Stimulated activated naive CD8-positive, alpha-beta T cell treated with anti-CD3 and anti-CD28 coated beads, Interleukin-15, Interleukin-2, amounts not matched to agents 100 ng/mL and 50 ng/mL, for 24 hours (primary cell): ENCODE results near the gene RNF114.

Experiments
- H3K27ac Mint-ChIP-seq: one replicate; pipeline ENCODE4 v1.8.0; 2021; ENCODE audit warnings: mild to moderate bottlenecking, mixed read lengths
- H3K27me3 Mint-ChIP-seq: one replicate; pipeline ENCODE4 v1.8.0; 2021; ENCODE audit warnings: mixed read lengths
- H3K36me3 Mint-ChIP-seq: one replicate; pipeline ENCODE4 v1.8.0; 2021; ENCODE audit warnings: low read depth, mixed read lengths
- H3K4me1 Mint-ChIP-seq: one replicate; pipeline ENCODE4 v1.8.0; 2021; ENCODE audit warnings: low read depth, mixed read lengths
- H3K4me3 Mint-ChIP-seq: one replicate; pipeline ENCODE4 v1.8.0; 2021; ENCODE audit warnings: mild to moderate bottlenecking, mixed read lengths
- H3K9me3 Mint-ChIP-seq: one replicate; pipeline ENCODE4 v1.8.0; 2021; ENCODE audit warnings: mixed read lengths

RNF114 gene

DNA sequence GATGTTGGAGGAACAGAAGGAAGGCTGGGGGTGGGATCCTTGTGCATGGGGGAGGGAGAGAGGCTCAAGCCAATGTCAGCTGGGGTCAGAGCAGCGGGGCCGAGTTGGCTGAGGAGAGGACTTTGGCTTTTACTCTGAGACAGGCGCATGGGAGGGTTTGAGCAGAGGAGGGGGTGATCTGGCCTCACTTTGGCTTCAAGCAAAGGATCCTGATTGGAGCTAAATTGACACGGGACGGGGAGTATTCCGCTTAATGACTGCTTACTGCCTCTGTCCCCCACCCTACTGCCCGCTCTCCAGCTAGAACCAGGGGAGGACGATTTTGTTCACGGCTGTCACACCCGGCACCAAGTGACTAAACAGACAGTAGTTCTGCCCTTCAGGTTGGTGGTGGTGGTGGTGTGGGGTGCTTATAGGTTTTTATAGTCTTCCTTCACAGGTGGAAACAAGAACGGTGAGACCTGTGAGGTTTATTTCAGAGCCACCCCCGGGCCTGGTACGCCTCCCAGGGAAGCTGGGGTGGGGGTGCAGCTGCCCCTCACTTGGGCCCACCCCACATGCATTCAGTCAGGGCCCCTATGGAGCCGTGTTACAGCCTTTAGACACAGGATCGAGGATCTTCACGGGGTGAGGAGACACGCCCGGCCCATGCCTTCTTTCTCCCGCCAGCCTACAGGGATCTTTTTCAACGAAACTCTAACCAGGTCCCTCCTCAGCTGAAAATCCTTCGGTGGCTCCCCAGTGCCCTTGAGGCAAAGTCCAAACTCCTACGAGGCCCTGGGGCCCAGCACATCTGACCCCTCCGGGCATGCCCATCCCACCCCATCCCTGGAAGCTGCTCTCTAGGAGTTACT lies 45.2 kb downstream of the RNF114 start:
- peaks cover 26% of the 10 kb centered on the region for H3K4me1 Mint-ChIP-seq
- H3K27ac Mint-ChIP-seq, result peak overlapping the region; percentile 80
- peak overlapping the region; percentile 30 for H3K4me3 Mint-ChIP-seq
- no peaks in the 10 kb centered on the region for H3K9me3 Mint-ChIP-seq
- H3K27me3 Mint-ChIP-seq, result peaks cover 6% of the 10 kb centered on the region
- no peaks in the 10 kb centered on the region for H3K36me3 Mint-ChIP-seq

DNA sequence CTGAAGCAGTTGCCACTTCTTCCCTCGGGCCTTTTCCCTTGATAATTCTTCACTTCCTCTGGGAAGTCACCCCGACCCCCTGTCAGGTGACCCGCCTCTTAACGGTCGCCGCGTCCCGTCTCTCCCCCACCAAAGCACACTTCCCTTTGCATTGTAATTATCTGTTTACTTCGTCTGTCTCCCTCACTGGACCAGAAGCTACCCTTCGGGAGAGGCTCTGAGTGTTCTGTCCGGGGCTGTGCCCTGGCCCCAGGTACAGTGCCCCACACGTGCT lies 45.8 kb downstream of the RNF114 start:
- Mint-ChIP-seq H3K9me3 (no peaks in the 10 kb centered on the region), H3K4me1 (peaks cover 28% of the 10 kb centered on the region), H3K4me3 (peak overlapping the region; percentile 30), H3K36me3 (no peaks in the 10 kb centered on the region), H3K27ac (peak overlapping the region; percentile 80), H3K27me3 (peaks cover 6% of the 10 kb centered on the region)

GRCh38 chr20:49982346-49983122 lies 46.3 kb downstream of the RNF114 start, which contains the start of gene SNAI1:
Gene SNAI1 (plus strand): TSS chr20:49982980. CDS start chr20:49983060, 80 bp downstream.
- no peaks in the 10 kb centered on the region for H3K9me3 Mint-ChIP-seq
- H3K4me1 Mint-ChIP-seq, result peaks cover 30% of the 10 kb centered on the region
- peak within 1 kb of the TSS; percentile 80 for H3K27ac Mint-ChIP-seq
- peak within 1 kb of the TSS; percentile 41 for H3K4me3 Mint-ChIP-seq
- no peaks in the 10 kb centered on the region for H3K36me3 Mint-ChIP-seq
- peaks cover 6% of the 10 kb centered on the region for H3K27me3 Mint-ChIP-seq

DNA sequence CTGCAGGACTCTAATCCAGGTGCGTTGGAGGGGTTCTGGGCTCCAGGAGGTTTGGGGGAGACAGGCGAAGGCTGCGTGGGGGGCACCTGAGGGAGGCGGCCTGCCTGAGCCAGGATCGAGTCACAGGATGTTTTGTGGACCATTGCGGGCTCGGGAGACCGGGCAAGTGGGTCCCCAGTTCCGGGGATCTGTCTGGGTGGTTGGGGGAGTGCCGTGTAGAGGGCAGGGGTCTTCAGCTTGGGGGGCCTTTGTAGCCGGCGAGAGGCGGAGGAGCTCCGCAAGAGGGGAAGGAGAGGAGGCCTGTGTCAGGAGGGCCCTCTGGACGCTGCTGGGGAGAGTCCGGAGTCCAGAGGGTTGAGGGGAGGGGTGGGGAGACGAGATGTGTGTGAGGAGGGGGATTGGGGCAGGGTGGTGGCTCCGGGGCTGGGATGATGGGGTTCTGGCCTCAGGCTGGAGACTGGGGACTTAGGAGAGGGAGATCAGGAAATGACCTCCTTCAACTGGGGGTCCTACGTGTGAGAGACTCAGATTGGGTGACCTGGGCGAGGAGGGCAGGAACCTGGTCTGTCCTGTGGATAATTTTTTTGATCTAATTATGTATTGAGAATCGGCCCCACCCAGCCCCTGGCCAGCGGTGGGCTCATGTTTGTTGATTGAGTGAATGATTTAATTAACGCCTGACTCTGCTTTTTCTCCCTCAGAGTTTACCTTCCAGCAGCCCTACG lies 47.1 kb downstream of the RNF114 start:
- Mint-ChIP-seq H3K4me1 (peaks cover 30% of the 10 kb centered on the region), H3K27me3 (peaks cover 6% of the 10 kb centered on the region), H3K4me3 (peak overlapping the region; percentile 41), H3K27ac (no peak overlapping the region), H3K36me3 (no peaks in the 10 kb centered on the region), H3K9me3 (no peaks in the 10 kb centered on the region)

DNA sequence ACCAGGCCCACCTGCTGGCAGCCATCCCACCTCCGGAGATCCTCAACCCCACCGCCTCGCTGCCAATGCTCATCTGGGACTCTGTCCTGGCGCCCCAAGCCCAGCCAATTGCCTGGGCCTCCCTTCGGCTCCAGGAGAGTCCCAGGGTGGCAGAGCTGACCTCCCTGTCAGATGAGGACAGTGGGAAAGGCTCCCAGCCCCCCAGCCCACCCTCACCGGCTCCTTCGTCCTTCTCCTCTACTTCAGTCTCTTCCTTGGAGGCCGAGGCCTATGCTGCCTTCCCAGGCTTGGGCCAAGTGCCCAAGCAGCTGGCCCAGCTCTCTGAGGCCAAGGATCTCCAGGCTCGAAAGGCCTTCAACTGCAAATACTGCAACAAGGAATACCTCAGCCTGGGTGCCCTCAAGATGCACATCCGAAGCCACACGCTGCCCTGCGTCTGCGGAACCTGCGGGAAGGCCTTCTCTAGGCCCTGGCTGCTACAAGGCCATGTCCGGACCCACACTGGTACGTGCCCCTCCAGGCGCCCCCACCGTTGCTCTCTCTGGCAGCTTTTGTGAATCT lies 47.7 kb downstream of the RNF114 start:
- Mint-ChIP-seq H3K4me1 (peaks cover 30% of the 10 kb centered on the region), H3K36me3 (no peaks in the 10 kb centered on the region), H3K9me3 (no peaks in the 10 kb centered on the region), H3K27me3 (peaks cover 6% of the 10 kb centered on the region), H3K27ac (peak overlapping the region; percentile 67), H3K4me3 (peak overlapping the region; percentile 41)

DNA sequence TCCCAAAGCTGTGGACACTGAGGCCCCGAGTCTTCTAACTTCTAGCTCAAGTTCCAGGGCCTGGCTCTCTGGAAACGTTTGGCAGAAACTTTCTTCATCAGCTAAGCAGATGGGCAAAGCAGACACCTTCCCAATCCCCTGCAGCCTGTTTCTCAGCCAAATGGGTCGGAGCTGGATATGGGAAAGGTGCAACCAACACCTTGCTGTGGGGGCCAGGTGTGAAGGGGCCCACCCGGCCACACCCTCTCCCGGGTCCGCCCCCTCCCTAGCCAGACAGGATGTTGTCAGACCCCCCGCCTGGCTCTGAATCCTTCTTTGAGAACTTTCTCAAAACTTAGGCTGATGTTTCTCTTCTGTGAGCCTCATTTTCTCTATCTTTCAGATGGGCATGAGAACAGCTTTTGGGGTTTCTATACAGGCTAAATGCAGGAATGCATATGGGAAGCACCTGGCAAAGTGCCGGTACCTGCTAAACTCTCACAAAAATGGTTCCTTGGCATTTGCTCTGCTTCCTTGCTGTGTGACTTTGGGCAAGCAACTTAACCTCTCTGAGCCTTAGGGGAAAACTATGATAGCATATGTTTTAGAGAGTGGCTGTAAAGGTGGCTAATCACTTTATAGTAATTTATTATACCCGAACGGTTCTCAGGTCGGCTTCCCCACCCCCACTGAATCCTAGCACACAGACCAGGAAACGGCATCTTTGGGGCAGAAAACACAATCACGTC lies 48.4 kb downstream of the RNF114 start:
- Mint-ChIP-seq H3K9me3 (no peaks in the 10 kb centered on the region), H3K27me3 (peaks cover 6% of the 10 kb centered on the region), H3K4me3 (no peak overlapping the region), H3K27ac (no peak overlapping the region), H3K36me3 (no peaks in the 10 kb centered on the region), H3K4me1 (peaks cover 37% of the 10 kb centered on the region)

GRCh38 chr20:49985157-49985556 lies 49.0 kb downstream of the RNF114 start:
- Mint-ChIP-seq H3K27me3 (peaks cover 6% of the 10 kb centered on the region), H3K4me3 (no peak overlapping the region), H3K36me3 (no peaks in the 10 kb centered on the region), H3K27ac (no peak overlapping the region), H3K4me1 (peaks cover 38% of the 10 kb centered on the region), H3K9me3 (no peaks in the 10 kb centered on the region)

DNA sequence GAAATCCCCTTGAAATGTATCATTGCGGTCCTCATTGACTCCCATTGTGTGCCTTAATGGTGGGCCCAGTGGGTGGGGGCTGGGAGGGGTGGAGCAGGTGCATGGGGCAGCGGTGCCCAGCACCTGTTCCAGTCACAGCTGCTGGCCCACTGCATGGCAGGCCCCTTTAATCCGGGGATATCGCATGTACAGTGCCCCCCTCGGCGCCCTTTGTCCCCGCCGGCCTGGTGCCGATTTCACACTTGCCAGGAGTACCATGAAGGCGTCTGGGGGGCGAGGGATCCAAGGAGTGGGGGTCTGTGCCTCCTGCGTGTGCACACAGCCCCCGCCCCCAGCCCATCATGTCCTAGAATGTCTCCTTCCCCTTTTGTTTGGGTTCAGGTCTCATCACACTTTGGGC lies 49.4 kb downstream of the RNF114 start:
- Mint-ChIP-seq H3K36me3 (no peaks in the 10 kb centered on the region), H3K27ac (no peak overlapping the region), H3K4me3 (no peak overlapping the region), H3K4me1 (peaks cover 35% of the 10 kb centered on the region), H3K27me3 (peaks cover 6% of the 10 kb centered on the region), H3K9me3 (no peaks in the 10 kb centered on the region)

- H3K36me3 Mint-ChIP-seq, result no peaks in the 10 kb centered on the region
- H3K4me1 Mint-ChIP-seq, result peaks cover 35% of the 10 kb centered on the region
- H3K27ac Mint-ChIP-seq, result no peak overlapping the region
- H3K4me3 Mint-ChIP-seq, result no peak overlapping the region
- no peaks in the 10 kb centered on the region for H3K9me3 Mint-ChIP-seq
- H3K27me3 Mint-ChIP-seq, result peaks cover 6% of the 10 kb centered on the region
Observed at GRCh38 chr20:49986049-49986448, 49.9 kb downstream of the RNF114 start.

DNA sequence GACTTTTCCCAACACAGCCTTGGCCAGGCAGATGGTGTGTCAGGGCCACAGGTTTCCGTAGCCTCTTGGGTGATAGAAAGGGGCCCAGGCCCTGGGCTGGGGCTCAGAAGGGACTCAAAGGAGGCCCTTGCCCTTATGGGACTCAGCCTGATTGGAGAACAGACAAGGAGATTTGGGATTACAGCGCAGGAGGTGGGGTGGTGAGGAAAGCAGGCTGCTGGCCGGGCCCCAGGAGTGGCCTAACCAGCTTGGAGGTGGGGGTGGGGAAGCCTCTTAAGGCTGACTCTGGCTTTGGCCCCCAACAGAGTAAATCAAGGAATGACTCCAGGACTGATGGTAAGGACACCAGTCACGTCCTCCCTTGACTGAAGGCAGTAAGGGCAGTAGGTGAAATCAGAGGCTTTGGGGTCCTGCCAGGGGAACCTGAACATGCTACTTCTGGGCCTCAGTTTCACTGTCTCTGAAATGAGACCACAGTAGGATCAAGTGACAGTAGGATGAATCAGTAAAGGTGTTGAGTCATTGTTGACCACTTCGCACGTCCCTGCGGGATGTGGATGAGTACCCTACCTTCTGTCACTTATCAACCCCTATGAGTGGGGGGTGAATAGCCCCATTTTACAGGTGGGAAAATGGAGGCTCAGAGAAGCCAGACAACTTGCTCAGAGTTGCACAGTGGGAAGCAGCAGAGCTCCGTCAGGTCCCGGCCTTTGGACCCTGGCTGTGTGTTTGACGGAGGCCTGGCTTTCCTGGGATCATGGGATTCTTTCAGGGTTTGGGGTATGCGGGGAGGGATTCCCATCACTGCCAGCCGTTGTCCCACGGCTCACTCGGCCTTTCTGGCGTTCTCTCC lies 51.0 kb downstream of the RNF114 start:
- Mint-ChIP-seq H3K27ac (no peak overlapping the region), H3K27me3 (no peaks in the 10 kb centered on the region), H3K4me1 (peaks cover 31% of the 10 kb centered on the region), H3K36me3 (no peaks in the 10 kb centered on the region), H3K9me3 (no peaks in the 10 kb centered on the region), H3K4me3 (no peak overlapping the region)

GRCh38 chr20:49987868-49988690 lies 51.9 kb downstream of the RNF114 start:
- peaks cover 26% of the 10 kb centered on the region for H3K4me1 Mint-ChIP-seq
- H3K9me3 Mint-ChIP-seq, result no peaks in the 10 kb centered on the region
- no peaks in the 10 kb centered on the region for H3K27me3 Mint-ChIP-seq
- no peak overlapping the region for H3K4me3 Mint-ChIP-seq
- no peak overlapping the region for H3K27ac Mint-ChIP-seq
- no peaks in the 10 kb centered on the region for H3K36me3 Mint-ChIP-seq

DNA sequence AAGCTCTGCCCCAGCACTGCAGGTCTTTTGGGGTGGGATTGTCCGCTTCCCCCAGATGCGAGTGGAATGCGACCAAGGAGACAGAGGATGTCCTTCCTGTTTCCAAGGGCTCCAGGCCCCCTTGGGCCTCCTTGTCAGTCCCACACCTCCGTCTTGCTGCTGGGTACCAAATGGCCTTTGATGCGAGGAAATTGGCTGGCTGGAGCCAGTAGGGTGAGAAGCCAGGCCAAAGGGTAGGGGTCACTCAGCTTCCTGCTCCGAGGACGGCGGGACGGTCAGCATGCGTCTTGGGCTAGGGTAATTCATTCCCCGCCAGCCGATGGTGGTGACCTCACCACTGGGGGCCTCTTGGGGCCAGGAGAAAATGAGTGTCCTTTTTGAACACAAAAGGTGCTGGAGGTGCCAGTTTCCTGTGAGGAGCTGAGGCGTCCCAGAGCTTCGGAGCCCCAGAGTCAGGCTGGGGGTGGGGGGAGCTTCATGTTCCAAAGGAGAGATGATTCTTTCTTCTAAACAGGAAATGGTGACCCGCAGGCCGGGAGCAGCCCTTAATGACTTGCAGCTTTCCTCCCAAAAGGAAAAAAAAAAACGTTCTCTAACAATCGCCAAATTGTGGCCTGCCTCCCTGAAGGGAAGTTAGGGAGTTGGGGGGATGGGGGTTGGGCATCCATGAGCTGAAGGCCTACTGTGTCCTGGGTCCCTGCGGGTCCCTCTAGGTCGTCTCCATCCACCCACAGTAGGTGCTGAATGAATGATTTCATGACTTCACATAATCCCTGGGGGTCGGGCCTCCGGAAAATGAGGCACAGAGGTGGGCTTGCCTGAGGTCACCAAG lies 53.3 kb downstream of the RNF114 start:
- Mint-ChIP-seq H3K9me3 (no peaks in the 10 kb centered on the region), H3K36me3 (no peaks in the 10 kb centered on the region), H3K27ac (no peak overlapping the region), H3K4me3 (no peak overlapping the region), H3K4me1 (peaks cover 16% of the 10 kb centered on the region), H3K27me3 (no peaks in the 10 kb centered on the region)
